Endothelial cell of umbilical vein (primary cell): ENCODE measurements around the gene RTKN.
A peak's percentile ranks its signal among the peaks of the same experiment; 100 is the strongest.

Source experiments
- EZH2 ChIP-seq: IDR thresholded peaks from 2 replicates; pipeline ENCODE4 v1.6.1; 2012; ENCODE audit warnings: borderline replicate concordance, low read depth, mild to moderate bottlenecking, moderate library complexity, low read length, inconsistent platforms; ENCODE audit not compliant: severe bottlenecking
- FOS ChIP-seq: IDR thresholded peaks from 2 replicates; pipeline ENCODE4 v1.6.1; 2011; ENCODE audit warnings: mild to moderate bottlenecking, low read length, moderate library complexity, borderline replicate concordance; ENCODE audit not compliant: insufficient read depth
- GATA2 ChIP-seq: IDR thresholded peaks from 2 replicates; pipeline ENCODE4 v1.7.0; 2011; ENCODE audit warnings: low read depth, mild to moderate bottlenecking, moderate library complexity, mixed read lengths, low read length; ENCODE audit not compliant: insufficient read length, insufficient read depth
- MAX ChIP-seq: IDR thresholded peaks from 2 replicates; pipeline ENCODE4 v1.6.1; 2011; ENCODE audit not compliant: insufficient read depth, insufficient read length
- POLR2AphosphoS5 ChIP-seq: IDR thresholded peaks from 2 replicates; pipeline ENCODE4 v1.6.1; 2012; ENCODE audit warnings: low read depth, mild to moderate bottlenecking, control low read depth, low read length, moderate library complexity; ENCODE audit not compliant: insufficient read depth
- TF ChIP-seq, protein P1 (sequence below), 2 donors: IDR thresholded peaks; 1 replicate in 1 of 2; 2 replicates in 1 of 2; pipeline ENCODE4 v1.5.1; 2011; ENCODE audit warnings: low read length in 2 of 2, mild to moderate bottlenecking in 2 of 2, moderate library complexity in 2 of 2, control low read depth in 1 of 2, inconsistent platforms in 1 of 2, low read depth in 1 of 2; ENCODE audit not compliant: insufficient read depth in 1 of 2; ENCODE audit errors: extremely low read depth in 1 of 2

GRCh38 chr2:74441170-74441689 is 507 bp downstream of the RTKN start:
- TF ChIP-seq, protein P1, sequence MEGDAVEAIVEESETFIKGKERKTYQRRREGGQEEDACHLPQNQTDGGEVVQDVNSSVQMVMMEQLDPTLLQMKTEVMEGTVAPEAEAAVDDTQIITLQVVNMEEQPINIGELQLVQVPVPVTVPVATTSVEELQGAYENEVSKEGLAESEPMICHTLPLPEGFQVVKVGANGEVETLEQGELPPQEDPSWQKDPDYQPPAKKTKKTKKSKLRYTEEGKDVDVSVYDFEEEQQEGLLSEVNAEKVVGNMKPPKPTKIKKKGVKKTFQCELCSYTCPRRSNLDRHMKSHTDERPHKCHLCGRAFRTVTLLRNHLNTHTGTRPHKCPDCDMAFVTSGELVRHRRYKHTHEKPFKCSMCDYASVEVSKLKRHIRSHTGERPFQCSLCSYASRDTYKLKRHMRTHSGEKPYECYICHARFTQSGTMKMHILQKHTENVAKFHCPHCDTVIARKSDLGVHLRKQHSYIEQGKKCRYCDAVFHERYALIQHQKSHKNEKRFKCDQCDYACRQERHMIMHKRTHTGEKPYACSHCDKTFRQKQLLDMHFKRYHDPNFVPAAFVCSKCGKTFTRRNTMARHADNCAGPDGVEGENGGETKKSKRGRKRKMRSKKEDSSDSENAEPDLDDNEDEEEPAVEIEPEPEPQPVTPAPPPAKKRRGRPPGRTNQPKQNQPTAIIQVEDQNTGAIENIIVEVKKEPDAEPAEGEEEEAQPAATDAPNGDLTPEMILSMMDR (IDR thresholded peaks at IDR 0.05; ENCODE audit: extremely low read depth in 1 of 2, insufficient read depth in 1 of 2, low read depth in 1 of 2, low read length in 2 of 2), result no peak
- TF ChIP-seq MAX (no peak), EZH2 (peak; percentile 99), GATA2 (no peak), FOS (no peak), POLR2AphosphoS5 (no peak)
